ELR (cell line): ENCODE data around the gene MTCH1.
A peak's percentile ranks its signal among the peaks of the same experiment; 100 is the strongest.
"Not testable (repeated sequence)": the region's sequence is repeated elsewhere in the genome, so short reads cannot be mapped to it uniquely, and the experiment has no call there.

Source experiments
- DNase-seq: peaks from one replicate; pipeline ENCODE4 v3.0.0-alpha.2; 2015; ENCODE audit warnings: low read depth

Gene MTCH1

DNA sequence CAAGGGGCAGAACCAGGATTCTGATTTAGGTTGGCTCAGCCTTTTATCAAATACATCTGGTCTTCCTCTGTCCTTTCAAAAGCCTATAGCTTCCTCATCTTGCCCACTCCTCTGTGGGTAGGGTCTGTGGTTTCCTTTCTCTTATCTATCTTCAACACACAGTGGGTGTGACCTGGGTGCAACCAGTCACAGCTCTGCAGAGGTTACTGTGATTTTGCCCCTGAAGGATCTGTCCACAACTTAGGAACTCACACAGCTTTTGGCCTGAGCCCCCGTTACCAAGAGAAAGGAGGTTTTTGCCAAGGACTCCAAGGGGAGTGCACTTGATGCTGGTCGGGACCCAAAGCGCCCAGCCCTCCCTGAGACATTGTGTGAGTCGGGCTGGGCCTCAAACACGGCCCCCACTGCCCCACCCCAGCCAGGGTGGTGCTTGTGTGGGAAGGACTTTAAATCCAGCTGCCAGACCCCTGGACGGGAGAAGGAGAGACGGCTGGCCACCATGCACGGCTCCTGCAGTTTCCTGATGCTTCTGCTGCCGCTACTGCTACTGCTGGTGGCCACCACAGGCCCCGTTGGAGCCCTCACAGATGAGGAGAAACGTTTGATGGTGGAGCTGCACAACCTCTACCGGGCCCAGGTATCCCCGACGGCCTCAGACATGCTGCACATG lies 31.6 kb downstream of the MTCH1 start, which contains the start of gene PI16:
Gene PI16 (plus strand): TSS at position 477 of the 670 bp plus-strand sequence. CDS start 23 bp downstream, at position 500.
- no peak for DNase-seq

DNA sequence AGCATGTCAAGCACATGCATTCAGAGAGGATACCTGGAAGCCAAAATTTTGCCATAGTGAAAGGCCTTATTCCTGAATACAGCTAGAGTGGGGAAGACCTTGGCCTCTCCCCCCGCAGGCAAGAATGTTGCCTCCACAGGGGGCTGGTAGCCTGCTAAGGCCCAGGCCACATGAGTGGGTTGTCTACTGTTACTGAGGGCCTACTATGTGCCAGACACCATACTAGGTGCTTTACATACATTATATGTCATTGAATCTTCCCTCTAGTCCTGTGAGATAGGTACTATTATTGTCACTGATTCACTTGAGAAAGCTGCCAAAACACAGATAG lies 32.1 kb downstream of the MTCH1 start:
- no peak for DNase-seq

DNA sequence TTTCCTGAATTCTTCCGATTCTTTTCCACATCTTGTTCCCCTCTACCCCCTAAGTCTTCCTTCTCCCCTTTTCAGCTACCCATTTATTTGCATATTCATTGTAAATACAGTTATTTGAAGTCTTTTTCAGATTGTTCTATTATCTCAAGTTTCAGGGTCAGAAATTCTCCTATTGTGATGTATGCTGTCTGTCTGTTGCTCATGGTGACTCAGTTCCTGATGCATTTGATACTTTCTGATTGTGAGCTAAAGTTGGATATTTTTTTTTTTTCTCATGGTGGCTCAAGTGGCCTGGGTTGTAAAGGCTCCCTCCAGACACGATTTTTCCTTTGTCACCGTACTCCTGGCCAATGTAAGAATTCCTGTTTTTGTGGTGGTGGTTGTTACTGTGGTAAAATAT lies 36.4 kb downstream of the MTCH1 start:
- DNase-seq = peak; percentile 85

GRCh38 chr6:36949076-36949475 lies 36.9 kb downstream of the MTCH1 start:
- DNase-seq = not testable (repeated sequence)

GRCh38 chr6:36947570-36948351 lies 38.2 kb downstream of the MTCH1 start:
- no peak for DNase-seq

- no peak for DNase-seq
Measured at GRCh38 chr6:36946526-36946925, 39.5 kb downstream of the MTCH1 start.

DNA sequence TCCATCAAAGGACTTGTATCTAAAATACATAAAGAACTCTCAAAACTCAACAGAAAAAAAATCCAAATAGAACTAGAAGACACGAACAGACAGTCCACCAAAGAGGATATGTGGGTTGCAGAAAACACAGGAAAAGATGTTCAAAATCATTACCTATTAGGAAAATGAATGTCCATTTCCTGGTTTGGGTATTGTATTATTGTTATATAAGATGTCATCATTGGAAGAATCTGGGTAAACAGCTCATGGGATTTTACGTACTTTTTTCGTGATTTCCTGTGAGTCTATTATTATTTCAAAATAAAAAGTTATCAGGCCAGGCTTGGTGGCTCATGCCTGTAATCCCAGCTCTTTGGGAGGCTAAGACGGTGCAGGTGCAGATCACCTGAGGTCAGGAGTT lies 40.7 kb downstream of the MTCH1 start:
- no peak for DNase-seq

DNA sequence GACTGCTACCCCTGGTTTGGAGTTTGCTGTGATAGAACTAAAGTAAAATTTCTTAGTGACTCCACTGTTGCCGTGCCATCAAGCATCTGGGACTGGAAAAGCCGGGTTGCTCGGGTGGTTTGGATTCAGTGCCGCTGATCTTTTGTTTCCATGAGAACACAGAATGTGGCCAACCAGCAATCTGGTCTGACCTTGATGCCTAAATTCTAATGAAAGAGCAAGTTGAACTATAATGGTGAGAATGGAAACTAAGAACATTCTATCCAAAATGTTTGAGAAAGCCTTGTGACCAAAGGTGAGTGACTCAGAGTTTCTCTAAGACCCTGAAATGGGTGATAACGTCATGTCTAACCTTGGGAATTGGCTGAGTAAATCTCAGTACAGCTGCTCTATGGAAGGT lies 41.3 kb downstream of the MTCH1 start:
- no peak for DNase-seq

DNA sequence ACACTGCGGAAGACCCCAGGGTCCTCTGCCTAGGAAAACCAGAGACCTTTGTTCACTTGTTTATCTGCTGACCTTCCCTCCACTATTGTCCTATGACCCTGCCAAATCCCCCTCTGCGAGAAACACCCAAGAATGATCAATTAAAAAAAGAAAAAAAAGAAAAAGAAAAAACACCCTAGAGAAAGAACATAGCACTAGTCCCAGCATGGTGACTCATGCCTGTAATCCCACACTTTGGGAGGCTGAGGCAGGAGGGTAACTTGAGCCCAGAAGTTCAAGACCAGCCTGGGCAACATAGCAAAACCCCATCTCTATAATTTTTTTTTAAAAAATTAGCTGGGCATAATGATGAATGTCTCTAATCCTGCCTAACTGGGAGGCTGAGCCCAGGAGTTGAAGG lies 43.7 kb downstream of the MTCH1 start:
- not testable (repeated sequence) for DNase-seq

- DNase-seq = not testable (repeated sequence)
Measured at GRCh38 chr6:36941561-36941960, 44.4 kb downstream of the MTCH1 start.

DNA sequence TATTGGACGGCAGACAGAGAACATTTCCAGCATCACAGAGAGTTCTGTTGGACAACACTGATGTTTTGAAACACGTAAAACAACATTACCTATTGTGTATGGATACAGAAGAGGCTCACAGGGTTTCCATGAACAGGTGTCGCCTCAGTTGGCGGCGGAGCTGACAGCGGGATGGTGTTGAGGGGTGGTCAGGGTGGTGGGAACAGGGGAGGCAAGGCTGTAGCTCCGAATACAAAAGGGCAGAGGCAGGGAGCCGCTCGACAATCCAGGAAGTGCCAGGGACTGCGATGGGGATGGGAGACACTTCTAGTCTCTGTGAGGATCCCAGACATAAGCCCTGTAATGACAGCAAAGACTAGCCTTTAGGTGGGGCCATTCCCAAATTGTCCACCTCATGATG lies 46.0 kb downstream of the MTCH1 start:
- DNase-seq = no peak

DNA sequence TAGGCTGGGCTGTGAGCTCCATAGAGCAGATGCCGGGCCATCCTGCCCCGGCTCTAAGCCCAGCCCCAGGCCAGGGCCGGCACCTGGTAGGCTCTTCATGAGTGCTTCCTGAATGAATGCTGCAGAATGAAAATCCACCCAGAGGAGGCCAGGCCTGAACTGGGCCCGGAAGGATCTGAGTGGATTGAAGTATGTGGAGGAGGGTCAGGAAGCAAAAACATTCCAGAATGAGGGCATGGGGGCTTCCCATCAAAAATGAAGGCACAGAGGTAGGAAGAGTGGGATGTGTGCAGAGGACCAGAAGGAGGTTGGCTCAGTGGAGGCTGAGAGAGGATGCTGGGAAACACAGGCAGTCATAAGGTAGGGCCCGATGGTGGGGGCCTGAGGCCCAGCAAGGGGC lies 47.0 kb downstream of the MTCH1 start:
- not testable (repeated sequence) for DNase-seq

DNA sequence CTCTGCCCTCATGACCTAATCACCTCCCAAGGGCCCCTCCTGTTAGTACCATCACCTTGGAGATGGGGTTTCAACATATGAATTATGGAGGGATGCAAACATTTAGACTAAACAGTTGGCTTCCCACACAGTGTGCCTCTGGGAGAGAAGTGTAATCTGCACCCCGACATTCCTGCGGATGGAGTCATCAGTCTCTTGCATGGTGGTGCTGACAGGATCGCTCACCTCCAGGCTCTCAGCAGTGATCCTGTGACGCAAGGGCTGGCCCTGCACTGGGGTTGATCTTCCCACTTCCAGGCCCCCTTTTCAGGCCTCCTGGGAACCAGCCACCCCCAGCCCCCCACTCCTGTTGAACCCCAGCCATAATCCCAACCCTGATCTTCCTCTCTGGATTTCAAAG lies 47.5 kb downstream of the MTCH1 start:
- peak; percentile 90 for DNase-seq

DNA sequence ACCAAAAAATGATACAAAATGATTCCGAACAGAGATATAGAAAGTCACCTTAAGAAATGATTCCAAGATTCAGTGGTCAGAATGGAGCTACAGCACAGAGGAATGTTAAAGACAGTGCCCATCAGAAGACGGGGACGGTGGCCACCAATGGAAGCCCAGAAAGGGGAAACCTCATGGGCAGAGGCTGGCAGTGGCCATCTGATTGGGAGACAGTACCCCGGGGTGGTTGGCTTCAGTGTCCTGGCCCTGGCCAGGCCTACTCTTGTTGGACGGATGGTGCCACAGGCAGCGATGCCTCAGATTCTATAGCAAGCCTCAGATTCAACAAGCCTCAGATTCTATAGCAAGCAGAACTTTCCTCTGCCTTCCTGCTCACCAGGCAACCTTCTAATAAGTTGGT lies 48.1 kb downstream of the MTCH1 start:
- no peak for DNase-seq

DNA sequence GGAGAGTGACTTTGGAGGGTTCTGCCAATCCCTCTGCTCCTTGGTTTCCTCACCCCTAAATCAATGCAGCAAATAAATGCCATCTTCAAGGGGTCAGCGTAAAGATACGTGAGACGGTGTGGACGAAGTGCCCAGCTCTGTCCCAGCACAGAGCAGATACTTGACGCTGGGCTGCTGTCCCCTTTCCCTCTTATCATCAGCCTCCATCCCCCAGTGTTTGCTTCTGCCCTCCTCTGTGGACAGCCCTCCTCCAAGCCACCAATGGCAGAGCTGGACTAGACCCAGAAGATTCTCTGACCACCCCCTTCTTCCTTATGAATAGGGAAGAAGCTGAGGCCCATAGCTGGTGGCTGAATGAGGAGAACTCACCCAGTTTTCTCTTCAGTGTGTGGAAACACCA lies 49.2 kb downstream of the MTCH1 start:
- DNase-seq = no peak

GRCh38 chr6:36934901-36935300 lies 51.1 kb downstream of the MTCH1 start:
- DNase-seq = peak; percentile 38

- DNase-seq = no peak
Measured at GRCh38 chr6:36933519-36933918, 52.5 kb downstream of the MTCH1 start.

GRCh38 chr6:36933102-36933501 lies 52.9 kb downstream of the MTCH1 start:
- peak; percentile 76 for DNase-seq

DNA sequence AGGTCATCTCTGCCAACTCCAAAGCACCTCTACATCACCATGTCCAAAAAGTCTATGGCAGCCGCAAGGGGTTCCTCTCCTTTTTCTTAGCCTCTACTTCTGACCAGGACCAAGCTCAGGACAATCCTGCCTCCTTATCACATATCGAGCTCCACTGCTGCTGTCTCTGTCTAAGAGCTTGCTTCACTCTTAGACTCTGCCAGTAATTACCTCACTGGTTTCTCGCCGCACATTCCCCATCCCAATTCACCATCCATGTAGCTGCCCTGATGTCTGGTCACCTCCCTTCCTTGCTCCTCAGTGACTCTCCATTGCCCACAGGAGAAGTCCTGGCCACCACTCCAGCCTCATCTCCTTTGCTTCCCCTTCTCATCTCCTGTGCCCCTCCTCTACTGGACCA lies 55.5 kb downstream of the MTCH1 start:
- DNase-seq = no peak

DNA sequence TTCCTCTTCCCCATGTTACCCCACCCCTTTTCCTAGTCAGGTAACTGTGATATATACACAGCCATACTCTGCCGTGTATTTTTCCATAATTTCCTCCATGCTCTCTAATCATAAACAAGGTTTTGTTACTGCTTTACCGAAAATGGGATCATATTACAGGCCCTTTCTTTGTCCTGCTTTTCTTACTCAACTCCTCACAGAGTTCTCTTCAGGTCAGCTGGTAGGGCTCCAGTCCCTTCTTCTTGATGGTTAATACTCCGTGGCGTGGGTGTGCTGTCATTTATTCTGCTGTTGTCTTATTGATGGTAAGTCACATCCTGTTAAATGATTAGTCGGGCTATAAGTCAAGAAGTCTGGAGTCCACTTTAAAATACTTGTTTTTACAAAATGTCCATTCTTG lies 56.4 kb downstream of the MTCH1 start:
- DNase-seq = peak; percentile 39

DNA sequence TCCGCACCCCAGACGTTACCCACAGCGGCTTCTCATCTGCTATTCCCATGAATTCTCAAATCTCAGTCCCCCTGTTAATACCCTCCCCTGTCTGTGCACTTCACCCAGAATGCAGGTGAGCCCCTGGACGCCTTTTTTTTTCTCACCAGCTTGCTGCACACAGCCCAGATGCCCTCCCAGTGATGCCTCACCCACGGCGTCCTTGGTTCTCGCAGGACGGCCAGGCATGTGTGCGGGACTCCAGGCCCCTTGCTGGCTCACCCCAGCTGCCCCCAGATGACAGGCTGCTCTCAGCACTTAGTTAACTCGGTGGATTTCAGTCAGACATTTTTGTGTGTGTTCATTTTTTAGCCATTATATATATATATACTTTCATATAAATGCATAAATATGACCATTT lies 56.8 kb downstream of the MTCH1 start:
- no peak for DNase-seq

DNA sequence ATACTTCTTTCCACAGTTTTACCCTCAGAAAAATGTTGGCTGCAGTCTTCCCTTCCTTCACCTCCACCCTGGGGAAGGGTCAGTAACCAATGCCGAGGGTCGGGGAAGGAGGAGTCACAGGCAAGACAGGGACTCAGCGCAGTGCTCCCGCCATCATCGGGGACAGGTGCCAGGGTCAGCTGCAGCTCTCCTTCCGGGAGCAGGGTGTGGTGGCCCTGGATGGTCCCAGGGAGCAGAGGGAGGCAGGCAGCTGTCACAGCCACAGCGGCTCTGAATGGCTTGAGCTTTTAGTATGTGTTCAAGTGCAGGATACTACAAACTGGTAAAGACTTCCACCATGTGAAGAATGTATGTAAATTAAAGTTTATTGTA lies 57.5 kb downstream of the MTCH1 start:
- DNase-seq = no peak

DNA sequence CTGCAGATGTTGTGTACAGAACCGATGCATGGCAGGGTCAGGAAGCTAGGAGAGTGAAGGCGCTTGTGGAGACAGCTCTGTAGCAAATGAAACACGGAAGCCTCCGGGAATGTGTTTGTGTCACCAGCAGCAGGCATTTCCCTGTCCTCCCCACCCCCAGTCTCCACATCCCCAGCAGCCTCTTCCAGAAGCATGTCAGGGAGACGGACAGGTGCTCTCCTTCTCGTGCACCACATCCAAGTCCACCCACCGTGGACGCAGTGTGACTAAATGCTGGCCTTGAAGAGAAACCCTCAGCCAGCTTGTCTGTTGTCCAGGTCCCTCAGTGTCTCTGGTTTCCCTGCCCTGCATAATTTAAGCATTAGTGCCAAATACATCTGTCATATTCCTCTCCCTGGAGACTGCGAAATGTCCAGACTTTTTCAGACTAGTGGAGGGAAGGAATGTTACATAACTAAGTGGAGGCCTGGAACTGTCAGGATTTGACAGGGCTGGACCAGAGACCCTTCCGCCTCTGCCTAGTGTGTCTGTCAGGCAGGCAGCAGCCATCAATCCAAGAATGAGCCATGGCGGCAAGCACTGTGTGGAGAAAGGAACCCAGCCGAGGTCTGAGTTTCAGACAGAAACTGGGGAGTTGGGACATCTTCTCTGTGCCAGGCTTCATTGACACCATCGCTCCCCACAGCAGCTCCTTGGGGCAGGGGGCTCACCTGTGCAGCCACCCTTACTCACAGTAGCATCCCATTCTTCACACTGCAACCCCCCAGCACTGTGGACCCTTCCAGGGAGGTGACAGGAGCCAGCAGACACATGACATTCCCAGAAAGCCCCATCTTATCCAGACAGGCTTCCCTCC lies 58.1 kb downstream of the MTCH1 start:
- no peak for DNase-seq
